Measurements from ENCODE around the gene ATP6V1D. TPM values are rescaled to one million over a fixed set of nuclear protein-coding genes. Genes with fewer than 3 reads are reported as not detected.

Gene ATP6V1D
- polyA plus RNA-seq, 2 of the 4 experiments (the other 2 are of a cell fraction) = 81.7 to 104 TPM

GRCh38 chr14:67395876-67396189, 36.2 kb upstream of the ATP6V1D start:
- FAIRE-seq = no peak
- no peak overlapping the region for H3K4me2 ChIP-seq
- H3K4me1 ChIP-seq = no peaks in the 10 kb centered on the region
- no peak overlapping the region for H3K4me3 ChIP-seq
- WGBS (ENCODE audit: missing lambda C conversion rate) = 80% methylated on average over 5 of the region's 5 CpGs
- TF ChIP-seq CEBPB (IDR thresholded peaks at IDR 0.05) (no peak), CHD2 (IDR thresholded peaks at IDR 0.05; ENCODE audit: low read length, partially characterized antibody) (no peak), MAFK (IDR thresholded peaks at IDR 0.05; ENCODE audit: partially characterized antibody) (no peak), HOXA7 (CRISPR knock-in tag; IDR thresholded peaks at IDR 0.05) (no peak), JUN (IDR thresholded peaks at IDR 0.05) (no peak), EHMT2 (IDR thresholded peaks at IDR 0.05; ENCODE audit: low read depth) (no peak)
- POLR2A ChIA-PET = no interaction called here
- DNase-seq (ENCODE audit: low read depth in 1 of 2, low spot score in 1 of 2) = no peak
- CTCF ChIA-PET = interaction anchor here (0.6 to 1.3 kb wide), 3 partner anchors 14 to 53 kb away, joined by 3 to 4 read pairs (median 3); no protein-coding TSS in a partner anchor
- no peak overlapping the region for H3K27ac ChIP-seq
- ATAC-seq = no peak
- no peaks in the 10 kb centered on the region for H3K9me3 ChIP-seq

GRCh38 chr14:67395086-67395875, 35.7 kb upstream of the ATP6V1D start:
- ChIA-PET POLR2A (no interaction called here), CTCF (interaction anchor here (0.6 to 1.3 kb wide), 3 partner anchors 15 to 52 kb away, joined by 3 to 4 read pairs (median 3); no protein-coding TSS in a partner anchor)
- ATAC-seq (peak in 1 of 2 experiments; percentile 17; a peak in 1 of 6 replicates), FAIRE-seq (no peak), DNase-seq (ENCODE audit: low read depth in 1 of 2, low spot score in 1 of 2) (no peak)
- no peak for TF ChIP-seq MYC (IDR thresholded peaks at IDR 0.05; ENCODE audit: borderline replicate concordance, low read length)
- TF ChIP-seq EHMT2 (IDR thresholded peaks at IDR 0.05; ENCODE audit: low read depth) = no peak
- TF ChIP-seq EP300 (IDR thresholded peaks at IDR 0.05) = no peak
- TF ChIP-seq POLR2AphosphoS2 (conservative IDR thresholded peaks at IDR 0.05; ENCODE audit: low read length) = no peak
- TF ChIP-seq TFCP2L1 (CRISPR knock-in tag; IDR thresholded peaks at IDR 0.05) = no peak
- TF ChIP-seq GATA3 (IDR thresholded peaks at IDR 0.05; ENCODE audit: borderline replicate concordance) = no peak
- Histone ChIP-seq H3K27ac (no peak overlapping the region), H3K9me3 (no peaks in the 10 kb centered on the region), H3K4me2 (no peak overlapping the region), H3K4me1 (no peaks in the 10 kb centered on the region), H3K4me3 (no peak overlapping the region)
- WGBS (ENCODE audit: missing lambda C conversion rate) = 77% methylated on average over 16 of the region's 16 CpGs

DNA sequence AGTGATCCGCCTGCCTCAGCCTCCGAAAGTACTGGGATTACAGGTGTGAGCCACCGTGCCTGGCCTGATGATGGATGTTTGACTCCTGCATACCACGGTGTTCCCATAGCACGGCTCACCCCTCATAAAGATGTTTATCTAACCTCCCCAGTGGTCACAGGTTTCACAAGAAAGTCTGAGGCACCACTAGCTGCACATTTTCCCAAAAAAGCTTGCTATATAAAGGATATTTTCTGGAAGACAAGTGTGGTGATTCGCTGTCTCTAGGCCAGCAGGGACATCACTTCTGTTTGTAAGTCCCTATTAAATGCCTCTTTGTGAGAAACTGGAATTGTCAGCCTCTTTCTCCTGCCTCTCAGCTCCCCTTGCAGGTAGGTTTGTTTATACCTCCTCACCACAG, 34.1 kb upstream of the ATP6V1D start:
- H3K4me2 ChIP-seq = no peak overlapping the region
- WGBS (ENCODE audit: missing lambda C conversion rate) = 76% methylated on average over 6 of the region's 6 CpGs
- TF ChIP-seq RFX5 (IDR thresholded peaks at IDR 0.05) = no peak
- no peak for TF ChIP-seq CBX2 (IDR thresholded peaks at IDR 0.05; ENCODE audit: borderline replicate concordance, low read depth)
- no peak for TF ChIP-seq ZNF302 (CRISPR knock-in tag; IDR thresholded peaks at IDR 0.05)
- TF ChIP-seq HEYL (CRISPR knock-in tag; IDR thresholded peaks at IDR 0.05) = no peak
- TF ChIP-seq CEBPB (IDR thresholded peaks at IDR 0.05) = no peak
- TF ChIP-seq E2F6 (IDR thresholded peaks at IDR 0.05; ENCODE audit: borderline replicate concordance, low read depth) = no peak
- no peak for FAIRE-seq
- no peak for ATAC-seq
- ChIA-PET CTCF (no interaction called here), POLR2A (no interaction called here)
- H3K27ac ChIP-seq = no peak overlapping the region
- H3K9me3 ChIP-seq = no peaks in the 10 kb centered on the region
- DNase-seq (ENCODE audit: low read depth in 1 of 2, low spot score in 1 of 2) = no peak
- H3K4me1 ChIP-seq = no peaks in the 10 kb centered on the region
- H3K4me3 ChIP-seq = no peak overlapping the region

DNA sequence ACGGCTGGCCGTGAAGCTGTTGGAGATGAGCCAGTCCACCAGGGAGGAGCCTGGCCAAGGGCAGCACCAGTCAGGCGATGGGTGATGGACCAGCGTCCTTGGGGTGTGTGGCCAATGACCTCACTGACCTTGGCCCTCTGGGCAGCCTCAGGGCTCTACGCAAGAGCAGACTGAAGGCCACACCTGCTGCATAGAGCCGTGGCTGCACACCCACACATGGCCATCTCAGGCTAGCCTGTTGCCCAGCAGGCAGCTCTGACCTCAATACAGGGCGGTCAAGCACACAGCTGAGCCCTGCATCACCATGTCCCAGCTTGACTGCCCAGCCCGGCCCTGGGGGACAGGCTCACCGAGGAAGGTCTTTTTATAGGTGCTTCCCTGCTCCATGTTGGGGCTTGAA, 33.2 kb upstream of the ATP6V1D start:
- no peaks in the 10 kb centered on the region for H3K4me1 ChIP-seq
- H3K4me2 ChIP-seq = no peak overlapping the region
- ChIA-PET POLR2A (no interaction called here), CTCF (interaction anchor here (1.4 to 2.7 kb wide), 4 partner anchors 28 to 312 kb away, joined by 3 to 6 read pairs (median 4); partner anchors contain the start of genes ATP6V1D and EIF2S1)
- H3K27ac ChIP-seq = no peak overlapping the region
- DNase-seq (ENCODE audit: low read depth in 1 of 2, low spot score in 1 of 2) = no peak
- no peak for FAIRE-seq
- no peak overlapping the region for H3K4me3 ChIP-seq
- no peak for ATAC-seq
- no peaks in the 10 kb centered on the region for H3K9me3 ChIP-seq
- TF ChIP-seq PHF8 (IDR thresholded peaks at IDR 0.05; ENCODE audit: borderline replicate concordance, low read depth) (no peak), HMGXB4 (CRISPR knock-in tag; IDR thresholded peaks at IDR 0.05; ENCODE audit: borderline replicate concordance) (no peak), CHD2 (IDR thresholded peaks at IDR 0.05; ENCODE audit: low read length, partially characterized antibody) (no peak), JUNB (IDR thresholded peaks at IDR 0.05) (no peak), HES2 (IDR thresholded peaks at IDR 0.05) (no peak), EHF (CRISPR knock-in tag; IDR thresholded peaks at IDR 0.05) (no peak), ZSCAN20 (CRISPR knock-in tag; IDR thresholded peaks at IDR 0.05) (no peak), EP300 (IDR thresholded peaks at IDR 0.05) (no peak), POLR2AphosphoS2 (conservative IDR thresholded peaks at IDR 0.05; ENCODE audit: low read length) (no peak)
- 97% methylated on average over 5 of the region's 9 CpGs for WGBS (ENCODE audit: missing lambda C conversion rate)
